ENCODE data around the gene SPATA31E1. TPM values are rescaled to one million over a fixed set of nuclear protein-coding genes. Genes with fewer than 3 reads are reported as not detected.

Gene SPATA31E1
- total and polyA plus RNA-seq, 12 donors, result not detected

GRCh38 chr9:87873607-87874303, 8.9 kb upstream of the SPATA31E1 start:
- no peak for ATAC-seq
- intact Hi-C loops (cut with DNase I), result no loop called here

GRCh38 chr9:87874304-87874623, 8.4 kb upstream of the SPATA31E1 start:
- 56% methylated on average over 7 of the region's 7 CpGs for WGBS, 2 donors
- intact Hi-C loops (cut with DNase I), result no loop called here
- Histone ChIP-seq H3K4me1 (no peaks in the 10 kb centered on the region), H3K9me3 (peaks cover 0 to 10% (median 0%) of the 10 kb centered on the region in 11 donors), H3K36me3 (no peaks in the 10 kb centered on the region), H3K27ac (no peak overlapping the region), H3K4me3 (no peak overlapping the region), H3K27me3 (peaks cover 0 to 11% (median 0%) of the 10 kb centered on the region in 7 donors)
- TF ChIP-seq CTCF (IDR thresholded peaks at IDR 0.05), result no peak
- DNase-seq (no peak), ATAC-seq (no peak)

More at GRCh38 chr9:87873607-87874303, 8.9 kb upstream of the SPATA31E1 start:
- 91 to 96% methylated on average over 5 of the region's 5 CpGs for WGBS, 2 donors
- Histone ChIP-seq H3K4me1 (no peaks in the 10 kb centered on the region), H3K4me3 (no peak overlapping the region), H3K9me3 (peaks cover 0 to 10% (median 0%) of the 10 kb centered on the region in 11 donors), H3K27ac (no peak overlapping the region), H3K36me3 (no peaks in the 10 kb centered on the region), H3K27me3 (peaks cover 0 to 11% (median 0%) of the 10 kb centered on the region in 7 donors)
- DNase-seq, result no peak
- no peak for TF ChIP-seq CTCF (IDR thresholded peaks at IDR 0.05)

GRCh38 chr9:87875060-87875459, 7.6 kb upstream of the SPATA31E1 start:
- intact Hi-C loops (cut with DNase I), result no loop called here

GRCh38 chr9:87875831-87876545, 6.7 kb upstream of the SPATA31E1 start:
- no peak for TF ChIP-seq CTCF (IDR thresholded peaks at IDR 0.05)
- no peaks in the 10 kb centered on the region for H3K36me3 ChIP-seq
- H3K27me3 ChIP-seq, result peaks cover 0 to 11% (median 0%) of the 10 kb centered on the region in 7 donors
- ATAC-seq (no peak), DNase-seq (no peak)
- H3K4me3 ChIP-seq, result no peak overlapping the region
- H3K4me1 ChIP-seq, result no peaks in the 10 kb centered on the region
- no peak overlapping the region for H3K27ac ChIP-seq
- WGBS, 2 donors, result 62 to 75% methylated on average over 5 of the region's 5 CpGs
- intact Hi-C loops (cut with DNase I), result no loop called here
- peaks cover 0 to 10% (median 0%) of the 10 kb centered on the region in 11 donors for H3K9me3 ChIP-seq

More at GRCh38 chr9:87875060-87875459, 7.6 kb upstream of the SPATA31E1 start:
- Histone ChIP-seq H3K9me3 (peaks cover 0 to 10% (median 0%) of the 10 kb centered on the region in 11 donors), H3K36me3 (no peaks in the 10 kb centered on the region), H3K27ac (no peak overlapping the region), H3K27me3 (peaks cover 0 to 11% (median 0%) of the 10 kb centered on the region in 7 donors), H3K4me3 (no peak overlapping the region), H3K4me1 (no peaks in the 10 kb centered on the region)
- no peak for DNase-seq
- no peak for ATAC-seq
- no peak for TF ChIP-seq CTCF (IDR thresholded peaks at IDR 0.05)
